ENCODE data around the gene SMIM41.

The SMIM41 gene

GRCh38 chr12:52043386-52044212 lies 35.9 kb upstream of the SMIM41 start:
- no peaks in the 10 kb centered on the region for H3K9me2 ChIP-seq (replicated peaks; ENCODE audit: control insufficient read depth, low read length)
- H4K20me1 ChIP-seq (ENCODE audit: control insufficient read depth, insufficient read depth, low read depth, low read length): no peaks in the 10 kb centered on the region
- no peaks in the 10 kb centered on the region for H3K27me3 ChIP-seq (ENCODE audit: control insufficient read depth, low read length)
- peaks cover 29% of the 10 kb centered on the region for H3K79me2 ChIP-seq (ENCODE audit: control insufficient read depth, low read length)
- no peak for TF ChIP-seq CTCF (IDR thresholded peaks at IDR 0.05; ENCODE audit: low read depth, low read length, poor library complexity, severe bottlenecking)
- no peak for TF ChIP-seq EZH2phosphoT487 (IDR thresholded peaks at IDR 0.05; ENCODE audit: borderline replicate concordance, low read length)
- H3F3A ChIP-seq (ENCODE audit: control insufficient read depth, insufficient read depth): 0 out of 2 replicates have a peak, but pooled peaks cover 2% of the 10 kb centered on the region
- H3K27ac ChIP-seq (ENCODE audit: low read depth, low read length): no peak overlapping the region
- H3K4me1 ChIP-seq (ENCODE audit: control insufficient read depth, low read length): peaks cover 54% of the 10 kb centered on the region
- peaks cover 20% of the 10 kb centered on the region; the same call in 1 of the 2 replicates for H3K36me3 ChIP-seq (ENCODE audit: control insufficient read depth, low read length)
- no peak overlapping the region for H3K4me3 ChIP-seq (ENCODE audit: low read length)
- no peak overlapping the region for H3K4me2 ChIP-seq (ENCODE audit: low read length)
- H3K9me3 ChIP-seq (ENCODE audit: control insufficient read depth, insufficient read depth, low read length): no peaks in the 10 kb centered on the region

DNA sequence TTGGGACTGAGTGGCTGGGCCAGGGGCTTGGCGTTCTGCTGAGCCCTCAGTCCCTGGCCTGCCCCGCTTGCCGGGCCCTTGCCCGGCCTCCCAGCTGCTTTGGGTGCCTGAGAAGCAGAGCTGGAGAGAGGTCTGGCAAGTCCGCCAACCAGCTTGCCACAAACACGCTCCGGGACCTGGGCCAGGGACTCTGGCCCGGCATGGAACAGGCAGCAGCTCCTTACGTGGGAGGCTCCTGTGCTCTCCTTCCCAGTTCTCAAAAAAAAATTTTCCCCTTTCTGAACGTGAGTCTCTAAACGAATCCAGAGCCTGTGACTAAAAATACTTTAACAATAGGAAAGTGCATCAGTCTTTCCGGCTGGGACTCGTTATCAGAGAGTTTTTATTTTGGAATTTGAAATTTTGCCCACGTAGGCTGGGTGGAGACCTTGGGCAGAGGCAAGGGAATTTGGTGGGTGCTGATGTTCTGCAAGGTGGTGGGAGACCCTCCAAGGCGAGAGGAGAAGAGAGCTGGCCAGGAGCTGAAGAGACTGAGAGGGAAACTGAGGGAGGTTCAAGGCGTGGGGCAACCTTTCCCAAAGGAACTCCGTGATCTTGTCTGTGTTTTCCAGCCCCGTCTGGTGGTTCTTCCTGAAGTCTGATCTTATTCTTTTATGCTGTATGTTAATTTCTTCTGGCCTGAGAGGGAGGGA lies 35.1 kb upstream of the SMIM41 start:
- Histone ChIP-seq H3K27ac (ENCODE audit: low read depth, low read length) (no peak overlapping the region), H3K4me3 (ENCODE audit: low read length) (no peak overlapping the region), H3F3A (ENCODE audit: control insufficient read depth, insufficient read depth) (0 out of 2 replicates have a peak, but pooled peaks cover 2% of the 10 kb centered on the region), H3K27me3 (ENCODE audit: control insufficient read depth, low read length) (no peaks in the 10 kb centered on the region), H3K9me2 (replicated peaks; ENCODE audit: control insufficient read depth, low read length) (no peaks in the 10 kb centered on the region), H3K36me3 (ENCODE audit: control insufficient read depth, low read length) (peaks cover 20% of the 10 kb centered on the region; the same call in 1 of the 2 replicates), H3K4me1 (ENCODE audit: control insufficient read depth, low read length) (peaks cover 45% of the 10 kb centered on the region), H3K4me2 (ENCODE audit: low read length) (no peak overlapping the region), H4K20me1 (ENCODE audit: control insufficient read depth, insufficient read depth, low read depth, low read length) (no peaks in the 10 kb centered on the region), H3K9me3 (ENCODE audit: control insufficient read depth, insufficient read depth, low read length) (no peaks in the 10 kb centered on the region), H3K79me2 (ENCODE audit: control insufficient read depth, low read length) (peaks cover 20% of the 10 kb centered on the region)
- TF ChIP-seq CTCF (IDR thresholded peaks at IDR 0.05; ENCODE audit: low read depth, low read length, poor library complexity, severe bottlenecking) (no peak), EZH2phosphoT487 (IDR thresholded peaks at IDR 0.05; ENCODE audit: borderline replicate concordance, low read length) (no peak)

- H3K27me3 ChIP-seq (ENCODE audit: control insufficient read depth, low read length): no peaks in the 10 kb centered on the region
- H3K27ac ChIP-seq (ENCODE audit: low read depth, low read length): no peak overlapping the region
- H3K36me3 ChIP-seq (ENCODE audit: control insufficient read depth, low read length): peaks cover 20% of the 10 kb centered on the region; the same call in 1 of the 2 replicates
- no peaks in the 10 kb centered on the region for H4K20me1 ChIP-seq (ENCODE audit: control insufficient read depth, insufficient read depth, low read depth, low read length)
- TF ChIP-seq CTCF (IDR thresholded peaks at IDR 0.05; ENCODE audit: low read depth, low read length, poor library complexity, severe bottlenecking): no peak
- no peak for TF ChIP-seq EZH2phosphoT487 (IDR thresholded peaks at IDR 0.05; ENCODE audit: borderline replicate concordance, low read length)
- H3K4me3 ChIP-seq (ENCODE audit: low read length): no peak overlapping the region
- H3K79me2 ChIP-seq (ENCODE audit: control insufficient read depth, low read length): peaks cover 8% of the 10 kb centered on the region
- H3K4me2 ChIP-seq (ENCODE audit: low read length): no peak overlapping the region
- no peaks in the 10 kb centered on the region for H3K9me2 ChIP-seq (replicated peaks; ENCODE audit: control insufficient read depth, low read length)
- peaks cover 45% of the 10 kb centered on the region for H3K4me1 ChIP-seq (ENCODE audit: control insufficient read depth, low read length)
- no peaks in the 10 kb centered on the region for H3K9me3 ChIP-seq (ENCODE audit: control insufficient read depth, insufficient read depth, low read length)
- 0 out of 2 replicates have a peak, but pooled peaks cover 2% of the 10 kb centered on the region for H3F3A ChIP-seq (ENCODE audit: control insufficient read depth, insufficient read depth)
Observed at GRCh38 chr12:52045794-52046199, 33.7 kb upstream of the SMIM41 start.

Measured in DOHH2 (cell line).